B cell (primary cell): ENCODE data around the gene HOXD9. TPM values are rescaled to one million over a fixed set of nuclear protein-coding genes. Genes with fewer than 3 reads are reported as not detected.

Experiments
- ATAC-seq: fragments of 200-7000 bp; cut with Tn5 transposase; one replicate; pipeline ENCODE4 v1.10.0; 2021; ENCODE audit warnings: low read depth, mild to moderate bottlenecking, moderate number of reproducible peaks, moderate library complexity
- CTCF ChIA-PET: fragments of 350-600 bp; sonication (Branson Sonifier 250); formaldehyde crosslinking; loops from one replicate; lab custom pipeline; 2021; ENCODE audit warnings: antibody characterized with exemption, inconsistent platforms; lab: Charles Lee
- POLR2A ChIA-PET: fragments of 350-600 bp; sonication (Branson Sonifier 250); formaldehyde crosslinking; loops from one replicate; lab custom pipeline; 2021; ENCODE audit warnings: antibody characterized with exemption; lab: Charles Lee
- DNase-seq: peaks from one replicate; pipeline ENCODE4 v3.0.0; 2013
- H2AFZ ChIP-seq: 2 replicates; pipeline ENCODE4 v1.6.1; 2012; ENCODE audit warnings: mild to moderate bottlenecking, low read depth, low read length; ENCODE audit not compliant: insufficient read depth, poor library complexity, severe bottlenecking
- H3K27ac ChIP-seq, 2 donors: 1 replicate in 1 of 2; 2 replicates in 1 of 2; pipeline ENCODE4 v1.5.1; 2012 to 2013; ENCODE audit warnings: low read length in 2 of 2, mild to moderate bottlenecking in 2 of 2, moderate library complexity in 1 of 2
- H3K27me3 ChIP-seq, 4 experiments: fragments of 200-600 bp in 1 of 4; sonication (generic) in 1 of 4; replicated peaks in 1 of 4; 1 replicate in 2 of 4; 2 replicates in 2 of 4; pipeline versions ENCODE4 v1.6.1 to v1.7.0; 2013 to 2016; ENCODE audit warnings: low read length in 3 of 4, mild to moderate bottlenecking in 2 of 4, mixed read lengths in 1 of 4, moderate library complexity in 1 of 4; ENCODE audit not compliant: insufficient read depth in 4 of 4, control insufficient read depth in 3 of 4; ENCODE audit errors: control extremely low read depth in 1 of 4
- H3K36me3 ChIP-seq, 2 experiments: replicated peaks in 1 of 2; 1 replicate in 1 of 2; 2 replicates in 1 of 2; pipeline versions ENCODE4 v1.6.1 to v1.7.1; 2013; ENCODE audit warnings: low read length in 1 of 2; ENCODE audit not compliant: insufficient read depth in 2 of 2, control insufficient read depth in 1 of 2; ENCODE audit errors: control extremely low read depth in 1 of 2, extremely low read depth in 1 of 2
- H3K4me1 ChIP-seq, 2 donors: fragments of 200-600 bp in 1 of 2; sonication (generic) in 1 of 2; 1 replicate in 1 of 2; 2 replicates in 1 of 2; pipeline versions ENCODE4 v1.5.1 to v1.6.1; 2013 to 2017; ENCODE audit warnings: low read length in 2 of 2; ENCODE audit not compliant: control insufficient read depth in 2 of 2, insufficient read depth in 2 of 2
- H3K4me2 ChIP-seq: replicated peaks from 2 replicates; pipeline ENCODE3; 2012; ENCODE audit warnings: mild to moderate bottlenecking, low read depth, low read length; ENCODE audit not compliant: poor library complexity, severe bottlenecking
- H3K4me3 ChIP-seq, 5 experiments: fragments of 200-600 bp in 1 of 5; sonication (generic) in 1 of 5; 1 replicate in 3 of 5; 2 replicates in 2 of 5; pipeline versions ENCODE4 v1.5.1 to v1.7.0; 2011 to 2016; ENCODE audit warnings: low read length in 4 of 5, mild to moderate bottlenecking in 4 of 5, low read depth in 2 of 5, control low read depth in 1 of 5, moderate library complexity in 1 of 5; ENCODE audit not compliant: insufficient read depth in 1 of 5; ENCODE audit errors: control extremely low read depth in 1 of 5, extremely low read depth in 1 of 5
- H3K79me2 ChIP-seq: fragments of 200-600 bp; sonication (generic); one replicate; pipeline ENCODE4 v1.6.0; 2016; ENCODE audit warnings: low read length; ENCODE audit not compliant: control insufficient read depth, insufficient read depth
- H3K9ac ChIP-seq: fragments of 200-600 bp; sonication (generic); 2 replicates; pipeline ENCODE4 v1.6.1; 2017; ENCODE audit warnings: mild to moderate bottlenecking, low read length, moderate library complexity
- H3K9me3 ChIP-seq, 3 donors: one replicate each; pipeline versions ENCODE4 v1.6.1 to v1.7.1; 2013; ENCODE audit warnings: low read length in 2 of 3; ENCODE audit not compliant: control insufficient read depth in 2 of 3, insufficient read depth in 1 of 3; ENCODE audit errors: control extremely low read depth in 1 of 3
- H4K20me1 ChIP-seq: 2 replicates; pipeline ENCODE4 v1.6.0; 2012; ENCODE audit warnings: mild to moderate bottlenecking, low read length; ENCODE audit not compliant: insufficient read depth, control insufficient read depth, poor library complexity, severe bottlenecking
- H3K27ac Mint-ChIP-seq: one replicate; pipeline ENCODE4 v1.8.0; 2021; ENCODE audit warnings: mixed read lengths
- H3K27me3 Mint-ChIP-seq: one replicate; pipeline ENCODE4 v1.8.0; 2021; ENCODE audit warnings: mixed read lengths
- H3K4me1 Mint-ChIP-seq: one replicate; pipeline ENCODE4 v1.8.0; 2021; ENCODE audit warnings: mixed read lengths
- H3K4me3 Mint-ChIP-seq: one replicate; pipeline ENCODE4 v1.8.0; 2021; ENCODE audit warnings: mixed read lengths
- H3K9me3 Mint-ChIP-seq: one replicate; pipeline ENCODE4 v1.8.0; 2022; ENCODE audit warnings: mixed read lengths; ENCODE audit not compliant: insufficient read depth
- CTCF ChIP-seq: fragments of 200-600 bp; IDR thresholded peaks from one replicate; pipeline ENCODE4 v1.8.0; 2022; ENCODE audit warnings: antibody characterized with exemption, mild to moderate bottlenecking
- EZH2 ChIP-seq: IDR thresholded peaks from 2 replicates; pipeline ENCODE4 v1.6.1; 2012; ENCODE audit warnings: borderline replicate concordance, low read depth, mild to moderate bottlenecking, moderate library complexity, low read length; ENCODE audit not compliant: insufficient read depth, poor library complexity, severe bottlenecking
- WGBS: methylation state at CpG from one replicate; pipeline ENCODE4 v1.1.5; 2013; ENCODE audit warnings: missing lambda C conversion rate; ENCODE audit not compliant: insufficient coverage; 5-methylcytosine and 5-hydroxymethylcytosine counted together
- intact Hi-C: fragments of 100-400 bp; cut with micrococcal nuclease; formaldehyde crosslinking; loops from one replicate; pipeline ENCODE4 v1.10.0; 2022
- polyA plus RNA-seq: library from polyadenylated mRNA; depleted of rRNA; stranded (reverse); fragments of >200 nt; gene quantifications from 2 replicates; pipeline ENCODE4 v1.2.3, GENCODE V29; 2012
- total RNA-seq, 2 donors: library from RNA; stranded (reverse); fragments of 120-200 nt in 1 of 2; gene quantifications; 1 replicate in 1 of 2; 2 replicates in 1 of 2; pipeline versions ENCODE4 v1.2.3 to v1.2.4, GENCODE V29; 2013 to 2022

Gene HOXD9
- total and polyA plus RNA-seq, 2 donors (not counting 1 experiment from before 2014, with no cell fraction given): not detected

- Histone ChIP-seq H3K4me3 (no peak within 1 kb of the TSS), H3K4me1 (peaks cover 0 to 7% of the 10 kb centered on the region in 2 donors), H4K20me1 (no peaks in the 10 kb centered on the region), H3K9ac (no peak within 1 kb of the TSS), H3K4me2 (no peak within 1 kb of the TSS), H3K79me2 (no peaks in the 10 kb centered on the region), H3K9me3 (peaks cover 0 to 29% (median 0%) of the 10 kb centered on the region in 3 donors), H3K36me3 (no peaks in the 10 kb centered on the region), H2AFZ (no peak within 1 kb of the TSS), H3K27me3 (peaks cover 0 to 86% (median 55%) of the 10 kb centered on the region in 4 experiments), H3K27ac (no peak within 1 kb of the TSS)
- TF ChIP-seq EZH2 (no peak), CTCF (no peak)
- no peak for ATAC-seq
- Mint-ChIP-seq H3K4me3 (no peak within 1 kb of the TSS), H3K4me1 (no peaks in the 10 kb centered on the region), H3K9me3 (no peaks in the 10 kb centered on the region), H3K27ac (no peak within 1 kb of the TSS), H3K27me3 (peaks cover 85% of the 10 kb centered on the region)
- WGBS: 11% methylated on average over 51 of the region's 55 CpGs
- intact Hi-C loops: no loop called here
- ChIA-PET CTCF (no interaction called here), POLR2A (no interaction called here)
- no peak for DNase-seq
Observed at GRCh38 chr2:176151442-176152287, 29.1 kb downstream of the HOXD9 start, which contains the start of gene HOXD4. HOXD4 (plus strand) TSS chr2:176151550; CDS start chr2:176151634, 84 bp downstream.
